22Rv1 (cell line): ENCODE results near the gene NDNF.

Experiments
- H3K27ac ChIP-seq: fragments of 450-650 bp; 2 replicates; pipeline ENCODE4 v1.5.1; 2017
- CTCF ChIP-seq: fragments of 450-650 bp; IDR thresholded peaks from 2 replicates; pipeline ENCODE4 v1.5.1; 2017; ENCODE audit warnings: mild to moderate bottlenecking
- ZFX ChIP-seq: fragments of 450-650 bp; IDR thresholded peaks from 2 replicates; pipeline ENCODE4 v1.6.1; 2017; ENCODE audit warnings: antibody characterized with exemption, borderline replicate concordance

The NDNF gene

GRCh38 chr4:121041307-121042090, 30.8 kb downstream of the NDNF start:
- TF ChIP-seq ZFX: no peak
- TF ChIP-seq CTCF: no peak
- H3K27ac ChIP-seq: no peak overlapping the region

GRCh38 chr4:121034017-121034416, 38.3 kb downstream of the NDNF start:
- no peak overlapping the region for H3K27ac ChIP-seq

GRCh38 chr4:121030711-121031110, 41.6 kb downstream of the NDNF start:
- TF ChIP-seq CTCF: no peak
- TF ChIP-seq ZFX: no peak

More at GRCh38 chr4:121034017-121034416, 38.3 kb downstream of the NDNF start:
- TF ChIP-seq ZFX (no peak), CTCF (no peak)

GRCh38 chr4:121030131-121030530, 42.2 kb downstream of the NDNF start:
- no peak for TF ChIP-seq CTCF
- TF ChIP-seq ZFX: no peak
- no peak overlapping the region for H3K27ac ChIP-seq

More at GRCh38 chr4:121030711-121031110, 41.6 kb downstream of the NDNF start:
- no peak overlapping the region for H3K27ac ChIP-seq

GRCh38 chr4:121026034-121026433, 46.3 kb downstream of the NDNF start:
- TF ChIP-seq ZFX (no peak), CTCF (no peak)
- H3K27ac ChIP-seq: no peak overlapping the region

GRCh38 chr4:121025540-121025939, 46.8 kb downstream of the NDNF start:
- no peak overlapping the region for H3K27ac ChIP-seq
- TF ChIP-seq ZFX (no peak), CTCF (no peak)

- TF ChIP-seq ZFX (no peak), CTCF (no peak)
- no peak overlapping the region for H3K27ac ChIP-seq
Measured at GRCh38 chr4:121018543-121018942, 53.8 kb downstream of the NDNF start.
